ENCODE data around the gene SIGLEC10.

DNA sequence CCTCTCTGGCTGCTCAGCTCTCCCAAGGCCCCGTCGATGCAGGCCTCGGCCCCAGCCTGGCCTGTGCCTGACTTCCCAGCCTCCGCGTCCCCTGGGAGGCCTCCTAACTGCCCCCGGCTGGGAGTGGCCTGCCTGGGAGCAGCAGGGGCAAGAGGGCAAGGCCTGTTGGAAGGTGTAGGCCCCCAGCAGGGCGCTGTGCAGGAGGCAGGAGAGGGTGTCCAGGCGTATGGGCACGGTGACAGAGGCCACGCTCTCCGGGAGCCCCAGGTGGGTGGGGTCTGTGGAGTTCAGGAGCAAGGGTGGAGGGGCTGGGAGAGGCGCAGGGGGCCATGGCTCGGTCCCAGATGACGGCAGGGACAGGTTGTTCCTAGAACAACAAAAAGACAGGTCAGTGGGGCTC lies 28.3 kb downstream of the SIGLEC10 start:
- TF ChIP-seq, protein P1, sequence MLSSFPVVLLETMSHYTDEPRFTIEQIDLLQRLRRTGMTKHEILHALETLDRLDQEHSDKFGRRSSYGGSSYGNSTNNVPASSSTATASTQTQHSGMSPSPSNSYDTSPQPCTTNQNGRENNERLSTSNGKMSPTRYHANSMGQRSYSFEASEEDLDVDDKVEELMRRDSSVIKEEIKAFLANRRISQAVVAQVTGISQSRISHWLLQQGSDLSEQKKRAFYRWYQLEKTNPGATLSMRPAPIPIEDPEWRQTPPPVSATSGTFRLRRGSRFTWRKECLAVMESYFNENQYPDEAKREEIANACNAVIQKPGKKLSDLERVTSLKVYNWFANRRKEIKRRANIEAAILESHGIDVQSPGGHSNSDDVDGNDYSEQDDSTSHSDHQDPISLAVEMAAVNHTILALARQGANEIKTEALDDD (IDR thresholded peaks at IDR 0.05) = no peak
- TF ChIP-seq MAFK (IDR thresholded peaks at IDR 0.05; ENCODE audit: low read length) = no peak

Measured in K562 (cell line).